HL-60 (cell line): Measurements from ENCODE around the gene NPTX2.

Experiments used
- DNase-seq, 2 experiments: peaks; one replicate each; pipeline ENCODE4 v3.0.0-alpha.2; 2010 to 2020; ENCODE audit warnings: low read depth in 1 of 2, low spot score in 1 of 2
- H3K27ac ChIP-seq: fragments of 250-450 bp; sonication (Bioruptor Pico); replicated peaks from 2 replicates; pipeline ENCODE4 v1.5.1; 2020; ENCODE audit warnings: mild to moderate bottlenecking, moderate library complexity
- H3K27me3 ChIP-seq: fragments of 250-450 bp; sonication (Bioruptor Pico); 2 replicates; pipeline ENCODE4 v1.5.1; 2021; ENCODE audit warnings: mild to moderate bottlenecking, moderate library complexity; ENCODE audit not compliant: insufficient read depth, poor library complexity, severe bottlenecking
- H3K4me3 ChIP-seq: replicated peaks from 2 replicates; pipeline ENCODE4 v1.5.1; 2011; ENCODE audit warnings: mild to moderate bottlenecking, control low read depth, low read length; ENCODE audit not compliant: insufficient read depth
- GABPA ChIP-seq: IDR thresholded peaks from 2 replicates; pipeline ENCODE4 v1.6.1; 2012; ENCODE audit warnings: low read depth
- POLR2AphosphoS5 ChIP-seq: IDR thresholded peaks from 2 replicates; pipeline ENCODE4 v1.6.1; 2012; ENCODE audit warnings: low read depth
- SPI1 ChIP-seq: IDR thresholded peaks from 2 replicates; pipeline ENCODE4 v1.6.1; 2012; ENCODE audit warnings: low read depth, mild to moderate bottlenecking, borderline replicate concordance
- TF ChIP-seq, protein P1 (sequence below): IDR thresholded peaks from one replicate; pipeline ENCODE4 v1.5.1; 2011; ENCODE audit warnings: low read length, control low read depth, inconsistent platforms; ENCODE audit not compliant: insufficient read depth
- TF ChIP-seq, protein P2 (sequence below): IDR thresholded peaks from 2 replicates; pipeline ENCODE4 v1.6.1; 2012; ENCODE audit warnings: low read depth; ENCODE audit not compliant: insufficient replicate concordance

NPTX2 gene

DNA sequence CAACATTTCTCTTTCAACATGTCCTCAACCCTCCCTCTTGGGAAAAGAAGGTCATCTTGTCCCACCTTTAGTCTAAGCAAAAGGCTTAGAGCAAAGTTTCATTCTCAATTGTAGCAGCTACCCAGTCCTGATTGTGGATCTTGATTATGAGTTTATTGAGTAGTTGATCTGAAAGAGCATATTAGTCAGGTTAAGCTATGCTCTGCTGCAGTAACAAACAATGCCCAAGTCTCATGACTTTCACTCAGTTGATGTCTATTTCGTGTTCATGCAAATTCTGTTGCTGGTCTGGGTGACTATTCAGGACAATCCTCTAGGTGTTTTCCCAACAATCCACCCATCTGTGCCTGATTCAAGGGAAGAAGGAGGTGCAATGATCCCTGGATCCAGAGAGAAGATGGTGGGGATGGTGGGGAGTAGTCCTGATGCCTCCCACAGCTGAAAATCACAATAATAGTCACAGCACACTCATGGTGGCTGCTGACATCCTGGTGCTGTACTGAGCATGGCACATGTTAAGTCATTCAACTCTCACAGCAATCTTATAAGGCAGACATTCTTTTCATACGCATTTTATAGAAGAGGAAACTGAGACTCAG lies 54.7 kb downstream of the NPTX2 start:
- Histone ChIP-seq H3K4me3 (no peak overlapping the region), H3K27me3 (no peaks in the 10 kb centered on the region), H3K27ac (no peak overlapping the region)
- no peak for DNase-seq
- TF ChIP-seq GABPA (no peak), SPI1 (no peak), POLR2AphosphoS5 (no peak)
- TF ChIP-seq, protein P1, sequence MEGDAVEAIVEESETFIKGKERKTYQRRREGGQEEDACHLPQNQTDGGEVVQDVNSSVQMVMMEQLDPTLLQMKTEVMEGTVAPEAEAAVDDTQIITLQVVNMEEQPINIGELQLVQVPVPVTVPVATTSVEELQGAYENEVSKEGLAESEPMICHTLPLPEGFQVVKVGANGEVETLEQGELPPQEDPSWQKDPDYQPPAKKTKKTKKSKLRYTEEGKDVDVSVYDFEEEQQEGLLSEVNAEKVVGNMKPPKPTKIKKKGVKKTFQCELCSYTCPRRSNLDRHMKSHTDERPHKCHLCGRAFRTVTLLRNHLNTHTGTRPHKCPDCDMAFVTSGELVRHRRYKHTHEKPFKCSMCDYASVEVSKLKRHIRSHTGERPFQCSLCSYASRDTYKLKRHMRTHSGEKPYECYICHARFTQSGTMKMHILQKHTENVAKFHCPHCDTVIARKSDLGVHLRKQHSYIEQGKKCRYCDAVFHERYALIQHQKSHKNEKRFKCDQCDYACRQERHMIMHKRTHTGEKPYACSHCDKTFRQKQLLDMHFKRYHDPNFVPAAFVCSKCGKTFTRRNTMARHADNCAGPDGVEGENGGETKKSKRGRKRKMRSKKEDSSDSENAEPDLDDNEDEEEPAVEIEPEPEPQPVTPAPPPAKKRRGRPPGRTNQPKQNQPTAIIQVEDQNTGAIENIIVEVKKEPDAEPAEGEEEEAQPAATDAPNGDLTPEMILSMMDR = no peak
- TF ChIP-seq, protein P2, sequence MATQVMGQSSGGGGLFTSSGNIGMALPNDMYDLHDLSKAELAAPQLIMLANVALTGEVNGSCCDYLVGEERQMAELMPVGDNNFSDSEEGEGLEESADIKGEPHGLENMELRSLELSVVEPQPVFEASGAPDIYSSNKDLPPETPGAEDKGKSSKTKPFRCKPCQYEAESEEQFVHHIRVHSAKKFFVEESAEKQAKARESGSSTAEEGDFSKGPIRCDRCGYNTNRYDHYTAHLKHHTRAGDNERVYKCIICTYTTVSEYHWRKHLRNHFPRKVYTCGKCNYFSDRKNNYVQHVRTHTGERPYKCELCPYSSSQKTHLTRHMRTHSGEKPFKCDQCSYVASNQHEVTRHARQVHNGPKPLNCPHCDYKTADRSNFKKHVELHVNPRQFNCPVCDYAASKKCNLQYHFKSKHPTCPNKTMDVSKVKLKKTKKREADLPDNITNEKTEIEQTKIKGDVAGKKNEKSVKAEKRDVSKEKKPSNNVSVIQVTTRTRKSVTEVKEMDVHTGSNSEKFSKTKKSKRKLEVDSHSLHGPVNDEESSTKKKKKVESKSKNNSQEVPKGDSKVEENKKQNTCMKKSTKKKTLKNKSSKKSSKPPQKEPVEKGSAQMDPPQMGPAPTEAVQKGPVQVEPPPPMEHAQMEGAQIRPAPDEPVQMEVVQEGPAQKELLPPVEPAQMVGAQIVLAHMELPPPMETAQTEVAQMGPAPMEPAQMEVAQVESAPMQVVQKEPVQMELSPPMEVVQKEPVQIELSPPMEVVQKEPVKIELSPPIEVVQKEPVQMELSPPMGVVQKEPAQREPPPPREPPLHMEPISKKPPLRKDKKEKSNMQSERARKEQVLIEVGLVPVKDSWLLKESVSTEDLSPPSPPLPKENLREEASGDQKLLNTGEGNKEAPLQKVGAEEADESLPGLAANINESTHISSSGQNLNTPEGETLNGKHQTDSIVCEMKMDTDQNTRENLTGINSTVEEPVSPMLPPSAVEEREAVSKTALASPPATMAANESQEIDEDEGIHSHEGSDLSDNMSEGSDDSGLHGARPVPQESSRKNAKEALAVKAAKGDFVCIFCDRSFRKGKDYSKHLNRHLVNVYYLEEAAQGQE = no peak

DNA sequence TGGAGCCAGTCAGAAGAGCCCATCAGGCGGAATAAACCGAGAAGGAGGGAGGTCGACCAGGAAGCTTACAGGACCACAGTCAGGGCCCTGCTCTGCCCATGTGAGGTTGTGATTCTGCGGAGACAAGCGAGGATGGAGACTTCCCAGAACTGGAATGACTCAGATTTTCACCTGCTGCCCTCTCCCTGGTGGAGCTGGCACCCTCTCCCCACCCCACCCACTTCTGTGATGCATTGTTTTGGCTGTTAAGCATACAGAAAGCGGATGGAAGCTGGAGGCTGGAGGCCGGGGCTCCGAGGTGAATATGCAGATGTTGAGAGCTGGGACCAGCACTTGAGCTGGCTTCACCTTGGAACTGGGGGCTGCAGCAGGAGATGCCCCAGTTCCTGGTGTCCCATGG lies 57.4 kb downstream of the NPTX2 start:
- TF ChIP-seq GABPA (no peak), POLR2AphosphoS5 (no peak), SPI1 (no peak)
- TF ChIP-seq, protein P2 = no peak
- TF ChIP-seq, protein P1 = no peak
- Histone ChIP-seq H3K4me3 (no peak overlapping the region), H3K27me3 (no peaks in the 10 kb centered on the region)

DNA sequence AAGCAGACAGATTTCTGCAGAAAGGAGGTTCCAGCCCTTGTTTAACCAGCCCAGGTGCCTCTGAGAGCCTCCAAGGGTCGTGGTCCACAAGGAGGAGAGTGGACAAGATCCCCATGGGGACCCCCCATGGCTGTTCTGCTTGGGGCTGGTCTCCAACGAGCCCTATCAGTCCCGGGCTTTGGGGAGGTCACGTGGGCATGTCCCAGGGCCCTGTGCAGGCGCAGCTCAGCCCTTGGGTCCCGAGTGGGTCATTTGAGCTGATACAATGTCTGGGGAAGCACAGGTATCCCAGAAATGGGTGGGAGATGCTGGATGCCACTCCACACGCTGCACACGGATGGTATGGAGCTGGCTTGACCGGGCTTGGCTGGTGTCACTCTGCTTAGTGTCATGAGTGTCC lies 57.8 kb downstream of the NPTX2 start:
- no peak for DNase-seq
- no peak for TF ChIP-seq GABPA
- TF ChIP-seq, protein P2 = no peak
- no peak for TF ChIP-seq SPI1
- no peak for TF ChIP-seq POLR2AphosphoS5
- TF ChIP-seq, protein P1 = no peak
- Histone ChIP-seq H3K4me3 (no peak overlapping the region), H3K27me3 (no peaks in the 10 kb centered on the region), H3K27ac (no peak overlapping the region)

More for the DNA sequence above, 57.4 kb downstream of the NPTX2 start:
- no peak overlapping the region for H3K27ac ChIP-seq
- DNase-seq = no peak
